ENCODE measurements around the gene KAT2B. TPM values are rescaled to one million over a fixed set of nuclear protein-coding genes. Genes with fewer than 3 reads are reported as not detected.

KAT2B gene
- polyA plus RNA-seq, 1 of the 3 experiments (the other 2 are of a cell fraction), result 2.1 TPM

DNA sequence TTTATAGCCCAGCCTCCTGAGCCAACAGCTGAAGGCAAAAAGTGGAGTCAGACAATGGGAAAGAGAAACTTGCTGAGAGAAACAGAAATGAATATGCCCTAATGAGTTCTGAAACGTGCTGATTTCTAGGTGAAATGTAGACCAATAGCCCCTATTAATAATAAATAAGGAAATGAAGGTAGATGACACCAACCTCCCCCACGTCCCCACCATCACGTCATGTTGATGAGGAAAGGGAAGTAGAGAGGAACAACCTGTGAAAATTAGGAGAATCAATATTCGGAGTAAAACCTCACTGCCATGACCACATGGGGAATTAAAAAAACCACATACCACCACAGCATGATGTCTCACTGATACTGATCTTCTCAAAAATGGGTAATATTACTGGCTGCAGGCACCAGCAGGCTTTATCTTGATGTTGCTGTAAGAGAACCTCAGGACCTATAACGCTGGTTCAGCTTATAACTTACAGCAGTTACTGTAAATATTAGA is 64.0 kb downstream of the KAT2B start:
- 52% methylated on average over 5 of the region's 5 CpGs for WGBS (ENCODE audit: low lambda C conversion rate)

DNA sequence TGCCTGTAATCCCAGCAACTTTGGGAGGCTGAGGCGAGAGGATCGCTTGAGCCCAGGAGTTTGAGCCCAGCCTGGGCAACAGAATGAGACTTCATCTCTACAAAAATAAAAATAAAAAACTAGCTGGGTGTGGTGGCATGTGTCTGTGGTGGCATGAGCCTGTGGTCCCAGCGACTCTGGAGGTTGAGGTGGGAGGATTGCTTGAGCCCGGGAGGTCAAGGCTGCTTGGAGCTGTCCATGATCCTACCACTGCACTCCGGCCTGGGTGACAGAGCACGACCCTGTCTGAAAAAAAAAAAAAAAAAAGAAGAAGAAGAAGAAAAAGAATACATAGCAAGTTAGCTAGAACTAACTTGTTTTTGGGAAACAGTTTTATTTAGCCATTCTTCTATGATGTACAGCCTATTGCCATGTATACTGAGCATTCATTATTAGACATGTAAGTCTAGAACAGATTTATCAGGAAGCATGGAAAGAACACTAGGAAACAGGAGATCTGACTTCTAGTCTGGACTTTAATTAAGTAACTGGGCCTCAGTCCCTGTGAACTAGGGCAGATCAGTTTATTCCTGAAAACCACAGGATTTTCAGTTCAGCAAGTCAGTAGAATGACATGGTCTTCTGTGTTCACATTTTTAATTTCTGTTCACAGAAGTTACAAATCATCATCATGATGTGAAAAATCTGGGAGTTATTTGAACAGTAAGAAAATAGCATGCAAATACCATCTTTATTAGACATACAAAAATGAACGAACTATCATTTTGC is 65.5 kb downstream of the KAT2B start:
- ChIA-PET POLR2A (no interaction called here), CTCF (no interaction called here)
- no peak overlapping the region for H2AFZ ChIP-seq (ENCODE audit: low read depth)
- H3K4me1 ChIP-seq (ENCODE audit: control insufficient read depth in 1 of 2, insufficient read depth in 2 of 2, low read depth in 1 of 2, low read length in 1 of 2), result no peaks in the 10 kb centered on the region
- 88% methylated on average over 7 of the region's 7 CpGs for WGBS (ENCODE audit: low lambda C conversion rate)
- no peaks in the 10 kb centered on the region for H4K20me1 ChIP-seq (ENCODE audit: insufficient read depth)
- H3K27me3 ChIP-seq (ENCODE audit: insufficient read depth), result no peaks in the 10 kb centered on the region
- H3K4me2 ChIP-seq, result no peak overlapping the region
- H3K9ac ChIP-seq, result no peak overlapping the region
- H3F3A ChIP-seq (replicated peaks; ENCODE audit: insufficient read depth), result no peaks in the 10 kb centered on the region
- DNase-seq, result no peak
- no peak overlapping the region for H3K4me3 ChIP-seq (ENCODE audit: low read depth in 2 of 2, low read length in 1 of 2)
- no peak overlapping the region for H3K27ac ChIP-seq (ENCODE audit: low read depth in 2 of 2, low read length in 1 of 2)
- H3K79me2 ChIP-seq (ENCODE audit: insufficient read depth), result no peaks in the 10 kb centered on the region
- no peaks in the 10 kb centered on the region for H3K9me2 ChIP-seq
- no peaks in the 10 kb centered on the region for H3K36me3 ChIP-seq (replicated peaks in 1 of 2; ENCODE audit: control insufficient read depth in 1 of 2, insufficient read depth in 2 of 2, low read length in 1 of 2)
- H3K9me3 ChIP-seq, result no peaks in the 10 kb centered on the region
- TF ChIP-seq, protein P1, sequence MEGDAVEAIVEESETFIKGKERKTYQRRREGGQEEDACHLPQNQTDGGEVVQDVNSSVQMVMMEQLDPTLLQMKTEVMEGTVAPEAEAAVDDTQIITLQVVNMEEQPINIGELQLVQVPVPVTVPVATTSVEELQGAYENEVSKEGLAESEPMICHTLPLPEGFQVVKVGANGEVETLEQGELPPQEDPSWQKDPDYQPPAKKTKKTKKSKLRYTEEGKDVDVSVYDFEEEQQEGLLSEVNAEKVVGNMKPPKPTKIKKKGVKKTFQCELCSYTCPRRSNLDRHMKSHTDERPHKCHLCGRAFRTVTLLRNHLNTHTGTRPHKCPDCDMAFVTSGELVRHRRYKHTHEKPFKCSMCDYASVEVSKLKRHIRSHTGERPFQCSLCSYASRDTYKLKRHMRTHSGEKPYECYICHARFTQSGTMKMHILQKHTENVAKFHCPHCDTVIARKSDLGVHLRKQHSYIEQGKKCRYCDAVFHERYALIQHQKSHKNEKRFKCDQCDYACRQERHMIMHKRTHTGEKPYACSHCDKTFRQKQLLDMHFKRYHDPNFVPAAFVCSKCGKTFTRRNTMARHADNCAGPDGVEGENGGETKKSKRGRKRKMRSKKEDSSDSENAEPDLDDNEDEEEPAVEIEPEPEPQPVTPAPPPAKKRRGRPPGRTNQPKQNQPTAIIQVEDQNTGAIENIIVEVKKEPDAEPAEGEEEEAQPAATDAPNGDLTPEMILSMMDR (IDR thresholded peaks at IDR 0.05), result no peak
- no peak for TF ChIP-seq EP300 (IDR thresholded peaks at IDR 0.05; ENCODE audit: borderline replicate concordance in 1 of 2, low read depth in 1 of 2, low read length in 1 of 2)
- TF ChIP-seq, protein P2, sequence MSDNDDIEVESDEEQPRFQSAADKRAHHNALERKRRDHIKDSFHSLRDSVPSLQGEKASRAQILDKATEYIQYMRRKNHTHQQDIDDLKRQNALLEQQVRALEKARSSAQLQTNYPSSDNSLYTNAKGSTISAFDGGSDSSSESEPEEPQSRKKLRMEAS (IDR thresholded peaks at IDR 0.05; ENCODE audit: low read depth), result no peak
- no peak for TF ChIP-seq RFX5 (IDR thresholded peaks at IDR 0.05; ENCODE audit: low read length)
- no peak for TF ChIP-seq ELF1 (IDR thresholded peaks at IDR 0.05)
- no peak for TF ChIP-seq SMC3 (IDR thresholded peaks at IDR 0.05; ENCODE audit: low read depth, low read length)
- TF ChIP-seq, protein P3, sequence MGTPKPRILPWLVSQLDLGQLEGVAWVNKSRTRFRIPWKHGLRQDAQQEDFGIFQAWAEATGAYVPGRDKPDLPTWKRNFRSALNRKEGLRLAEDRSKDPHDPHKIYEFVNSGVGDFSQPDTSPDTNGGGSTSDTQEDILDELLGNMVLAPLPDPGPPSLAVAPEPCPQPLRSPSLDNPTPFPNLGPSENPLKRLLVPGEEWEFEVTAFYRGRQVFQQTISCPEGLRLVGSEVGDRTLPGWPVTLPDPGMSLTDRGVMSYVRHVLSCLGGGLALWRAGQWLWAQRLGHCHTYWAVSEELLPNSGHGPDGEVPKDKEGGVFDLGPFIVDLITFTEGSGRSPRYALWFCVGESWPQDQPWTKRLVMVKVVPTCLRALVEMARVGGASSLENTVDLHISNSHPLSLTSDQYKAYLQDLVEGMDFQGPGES (IDR thresholded peaks at IDR 0.05; ENCODE audit: low read depth, low read length), result no peak
- TF ChIP-seq YY1 (IDR thresholded peaks at IDR 0.05; ENCODE audit: low read depth), result no peak
- no peak for TF ChIP-seq MEF2A (IDR thresholded peaks at IDR 0.05; ENCODE audit: borderline replicate concordance, low read depth)
- no peak for TF ChIP-seq RXRA (IDR thresholded peaks at IDR 0.05; ENCODE audit: borderline replicate concordance, low read depth)
- TF ChIP-seq, protein P4, sequence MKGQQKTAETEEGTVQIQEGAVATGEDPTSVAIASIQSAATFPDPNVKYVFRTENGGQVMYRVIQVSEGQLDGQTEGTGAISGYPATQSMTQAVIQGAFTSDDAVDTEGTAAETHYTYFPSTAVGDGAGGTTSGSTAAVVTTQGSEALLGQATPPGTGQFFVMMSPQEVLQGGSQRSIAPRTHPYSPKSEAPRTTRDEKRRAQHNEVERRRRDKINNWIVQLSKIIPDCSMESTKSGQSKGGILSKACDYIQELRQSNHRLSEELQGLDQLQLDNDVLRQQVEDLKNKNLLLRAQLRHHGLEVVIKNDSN (IDR thresholded peaks at IDR 0.05; ENCODE audit: borderline replicate concordance, low read depth), result no peak
- no peak for TF ChIP-seq GATA2 (CRISPR knock-in tag; IDR thresholded peaks at IDR 0.05)
- TF ChIP-seq EZH2phosphoT487 (IDR thresholded peaks at IDR 0.05; ENCODE audit: borderline replicate concordance, low read depth), result no peak
- TF ChIP-seq FOXJ3 (CRISPR knock-in tag; IDR thresholded peaks at IDR 0.05), result no peak
- TF ChIP-seq NFIC (IDR thresholded peaks at IDR 0.05; ENCODE audit: borderline replicate concordance), result no peak

More for the DNA sequence above, 64.0 kb downstream of the KAT2B start:
- no peaks in the 10 kb centered on the region for H3K27me3 ChIP-seq (ENCODE audit: insufficient read depth)
- no peaks in the 10 kb centered on the region for H3K36me3 ChIP-seq (replicated peaks in 1 of 2; ENCODE audit: control insufficient read depth in 1 of 2, insufficient read depth in 2 of 2, low read length in 1 of 2)
- H3K9me3 ChIP-seq, result no peaks in the 10 kb centered on the region
- CTCF ChIA-PET, result interaction anchor here (0.7 to 2.0 kb wide), 2 partner anchors 18 to 20 kb away, joined by 3 to 7 read pairs; no protein-coding TSS in a partner anchor
- TF ChIP-seq, protein P5, sequence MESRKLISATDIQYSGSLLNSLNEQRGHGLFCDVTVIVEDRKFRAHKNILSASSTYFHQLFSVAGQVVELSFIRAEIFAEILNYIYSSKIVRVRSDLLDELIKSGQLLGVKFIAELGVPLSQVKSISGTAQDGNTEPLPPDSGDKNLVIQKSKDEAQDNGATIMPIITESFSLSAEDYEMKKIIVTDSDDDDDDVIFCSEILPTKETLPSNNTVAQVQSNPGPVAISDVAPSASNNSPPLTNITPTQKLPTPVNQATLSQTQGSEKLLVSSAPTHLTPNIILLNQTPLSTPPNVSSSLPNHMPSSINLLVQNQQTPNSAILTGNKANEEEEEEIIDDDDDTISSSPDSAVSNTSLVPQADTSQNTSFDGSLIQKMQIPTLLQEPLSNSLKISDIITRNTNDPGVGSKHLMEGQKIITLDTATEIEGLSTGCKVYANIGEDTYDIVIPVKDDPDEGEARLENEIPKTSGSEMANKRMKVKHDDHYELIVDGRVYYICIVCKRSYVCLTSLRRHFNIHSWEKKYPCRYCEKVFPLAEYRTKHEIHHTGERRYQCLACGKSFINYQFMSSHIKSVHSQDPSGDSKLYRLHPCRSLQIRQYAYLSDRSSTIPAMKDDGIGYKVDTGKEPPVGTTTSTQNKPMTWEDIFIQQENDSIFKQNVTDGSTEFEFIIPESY (IDR thresholded peaks at IDR 0.05; ENCODE audit: borderline replicate concordance, low read depth), result no peak
- TF ChIP-seq RCOR1 (IDR thresholded peaks at IDR 0.05; ENCODE audit: low read length), result 0 out of 2 replicates have a peak, but pooled peaks have one; percentile 28
- no peak for TF ChIP-seq RFX5 (IDR thresholded peaks at IDR 0.05; ENCODE audit: low read length)
- TF ChIP-seq, protein P3 (IDR thresholded peaks at IDR 0.05; ENCODE audit: low read depth, low read length), result no peak
- H3K4me1 ChIP-seq (ENCODE audit: control insufficient read depth in 1 of 2, insufficient read depth in 2 of 2, low read depth in 1 of 2, low read length in 1 of 2), result no peaks in the 10 kb centered on the region
- H3K9ac ChIP-seq, result no peak overlapping the region
- DNase-seq, result no peak
- no peaks in the 10 kb centered on the region for H3K9me2 ChIP-seq
- no peaks in the 10 kb centered on the region for H4K20me1 ChIP-seq (ENCODE audit: insufficient read depth)
- H3F3A ChIP-seq (replicated peaks; ENCODE audit: insufficient read depth), result no peaks in the 10 kb centered on the region
- no peak overlapping the region for H2AFZ ChIP-seq (ENCODE audit: low read depth)
- no peak overlapping the region for H3K27ac ChIP-seq (ENCODE audit: low read depth in 2 of 2, low read length in 1 of 2)
- POLR2A ChIA-PET, result no interaction called here
- H3K4me3 ChIP-seq (ENCODE audit: low read depth in 2 of 2, low read length in 1 of 2), result no peak overlapping the region
- no peak overlapping the region for H3K4me2 ChIP-seq
- no peaks in the 10 kb centered on the region for H3K79me2 ChIP-seq (ENCODE audit: insufficient read depth)

Measured in SK-N-SH (cell line).